HG03378 (cell line): ENCODE measurements around the gene SERTAD1.

Experiments used
- ATAC-seq: cut with Tn5 transposase; IDR thresholded peaks from one replicate; pipeline ENCODE4 v1.9.1; 2021; ENCODE audit warnings: mild to moderate bottlenecking, moderate library complexity; ENCODE audit not compliant: unreplicated experiment

Gene SERTAD1

GRCh38 chr19:40380199-40381037 is 45.4 kb downstream of the SERTAD1 start:
- no peak for ATAC-seq

- ATAC-seq, result no peak
Observed at GRCh38 chr19:40379446-40380198, 46.2 kb downstream of the SERTAD1 start.

GRCh38 chr19:40378509-40378908 is 47.3 kb downstream of the SERTAD1 start:
- ATAC-seq, result no peak

GRCh38 chr19:40377876-40378385 is 47.9 kb downstream of the SERTAD1 start:
- no peak for ATAC-seq

GRCh38 chr19:40376286-40376862 is 49.4 kb downstream of the SERTAD1 start:
- no peak for ATAC-seq

GRCh38 chr19:40374084-40374483 is 51.7 kb downstream of the SERTAD1 start:
- ATAC-seq, result no peak

GRCh38 chr19:40371802-40372122 is 54.0 kb downstream of the SERTAD1 start:
- no peak for ATAC-seq
